Measurements from ENCODE around the gene MEMO1.
"Not testable (repeated sequence)": the region's sequence is repeated elsewhere in the genome, so short reads cannot be mapped to it uniquely, and the experiment has no call there.

MEMO1 gene

DNA sequence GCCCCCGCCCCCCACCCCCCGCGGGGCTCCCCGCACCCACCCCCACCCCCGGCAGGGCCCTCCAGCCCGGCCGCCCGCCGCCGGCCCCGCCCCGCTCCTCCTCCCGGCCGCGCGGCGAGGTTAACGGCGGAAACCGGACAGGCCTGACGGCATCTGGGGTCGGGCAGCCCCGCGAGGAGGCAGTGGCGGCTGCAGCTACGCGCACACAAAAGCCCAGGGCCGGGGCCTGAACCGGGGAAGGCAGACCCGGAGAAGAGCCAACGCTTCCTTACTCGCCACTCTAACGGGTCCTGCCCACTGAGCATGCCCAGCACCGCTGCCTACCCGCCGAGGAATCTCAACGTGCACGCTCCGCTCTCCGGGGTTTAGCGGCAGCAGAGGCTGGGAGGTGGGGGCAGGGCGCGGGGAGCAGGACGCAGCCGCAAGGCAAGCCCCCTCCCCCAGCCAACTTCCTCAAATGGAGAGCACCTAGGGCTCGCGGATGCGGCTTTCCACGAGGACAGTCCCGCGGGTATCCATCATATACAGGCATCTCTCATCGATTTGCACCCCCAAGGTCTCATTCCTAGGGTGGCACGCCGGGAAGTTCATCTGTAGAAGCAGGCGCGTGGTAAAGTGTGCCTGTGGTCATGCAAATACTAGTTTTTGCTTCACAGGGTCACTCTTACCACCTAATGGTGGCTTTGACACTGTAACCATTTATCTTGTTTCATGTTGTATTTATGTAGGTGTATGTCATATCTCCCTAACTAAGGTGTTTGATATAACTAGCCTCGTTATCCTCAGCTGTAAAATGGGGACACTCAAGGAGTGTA lies at the start of gene MEMO1:
TSS of gene MEMO1 (minus strand) at position 339 of the 815 bp plus-strand sequence. CDS start 761 bp downstream, outside the sequence.
- peak within 1 kb of the TSS; percentile 97 for H3K4me3 ChIP-seq (ENCODE audit: low read length)
- H3K27me3 ChIP-seq (ENCODE audit: insufficient read depth, low read length), result no peaks in the 10 kb centered on the region
- H3K27ac ChIP-seq (ENCODE audit: low read length), result peak within 1 kb of the TSS; percentile 99
- H3K9ac ChIP-seq (ENCODE audit: low read depth, low read length), result peak within 1 kb of the TSS; percentile 97
- no peaks in the 10 kb centered on the region for H3K36me3 ChIP-seq (ENCODE audit: insufficient read depth, low read depth, low read length)
- H3K9me3 ChIP-seq (ENCODE audit: insufficient read depth, low read depth, low read length), result no peaks in the 10 kb centered on the region
- peaks cover 19% of the 10 kb centered on the region for H3K4me1 ChIP-seq (ENCODE audit: insufficient read depth, low read length)

DNA sequence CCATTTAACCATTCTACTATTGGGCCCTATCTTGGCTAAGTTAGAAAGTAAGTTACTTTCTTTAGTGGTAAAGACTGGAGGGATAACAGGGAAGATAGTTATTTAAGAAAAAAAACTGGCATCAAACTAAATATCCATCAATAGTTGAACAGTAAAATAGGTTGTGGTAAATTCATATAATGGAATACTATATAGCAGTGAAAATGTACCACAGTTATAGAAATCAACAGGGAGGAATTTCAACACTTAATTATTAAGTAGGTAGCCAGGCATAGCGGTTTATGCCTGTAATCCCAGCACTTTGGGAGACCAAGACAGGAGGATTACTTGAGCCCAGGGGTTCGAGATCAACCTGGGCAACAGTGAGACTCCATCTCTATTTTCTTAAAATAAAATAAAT lies 49.5 kb upstream of the MEMO1 start:
- H3K9me3 ChIP-seq (ENCODE audit: insufficient read depth, low read depth, low read length), result no peaks in the 10 kb centered on the region
- no peak overlapping the region for H3K27ac ChIP-seq (ENCODE audit: low read length)
- peaks cover 6% of the 10 kb centered on the region for H3K4me1 ChIP-seq (ENCODE audit: insufficient read depth, low read length)
- H3K27me3 ChIP-seq (ENCODE audit: insufficient read depth, low read length), result no peaks in the 10 kb centered on the region
- H3K9ac ChIP-seq (ENCODE audit: low read depth, low read length), result no peak overlapping the region
- no peak overlapping the region for H3K4me3 ChIP-seq (ENCODE audit: low read length)
- no peaks in the 10 kb centered on the region for H3K36me3 ChIP-seq (ENCODE audit: insufficient read depth, low read depth, low read length)

DNA sequence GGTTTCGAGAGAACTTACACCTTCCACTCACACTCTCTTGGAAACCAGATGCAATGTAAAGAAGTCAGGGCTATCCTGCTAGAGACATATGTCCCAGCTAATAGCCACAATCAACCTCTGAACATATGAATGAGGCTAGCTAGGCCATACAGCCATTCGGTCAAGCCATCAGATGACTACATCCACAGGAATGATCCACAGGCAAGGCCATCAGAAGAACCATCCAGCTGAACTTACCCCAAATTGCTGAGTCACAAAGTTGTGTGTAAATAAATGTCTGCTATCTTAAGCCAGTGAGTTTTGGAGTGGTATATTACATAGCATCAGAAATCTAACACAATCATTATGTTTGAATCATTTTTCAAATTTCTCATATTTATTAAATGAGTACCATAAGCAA lies 47.3 kb upstream of the MEMO1 start:
- H3K36me3 ChIP-seq (ENCODE audit: insufficient read depth, low read depth, low read length), result no peaks in the 10 kb centered on the region
- H3K4me1 ChIP-seq (ENCODE audit: insufficient read depth, low read length), result peaks cover 6% of the 10 kb centered on the region
- H3K9me3 ChIP-seq (ENCODE audit: insufficient read depth, low read depth, low read length), result no peaks in the 10 kb centered on the region
- H3K27me3 ChIP-seq (ENCODE audit: insufficient read depth, low read length), result no peaks in the 10 kb centered on the region
- no peak overlapping the region for H3K27ac ChIP-seq (ENCODE audit: low read length)
- no peak overlapping the region for H3K9ac ChIP-seq (ENCODE audit: low read depth, low read length)
- no peak overlapping the region for H3K4me3 ChIP-seq (ENCODE audit: low read length)

DNA sequence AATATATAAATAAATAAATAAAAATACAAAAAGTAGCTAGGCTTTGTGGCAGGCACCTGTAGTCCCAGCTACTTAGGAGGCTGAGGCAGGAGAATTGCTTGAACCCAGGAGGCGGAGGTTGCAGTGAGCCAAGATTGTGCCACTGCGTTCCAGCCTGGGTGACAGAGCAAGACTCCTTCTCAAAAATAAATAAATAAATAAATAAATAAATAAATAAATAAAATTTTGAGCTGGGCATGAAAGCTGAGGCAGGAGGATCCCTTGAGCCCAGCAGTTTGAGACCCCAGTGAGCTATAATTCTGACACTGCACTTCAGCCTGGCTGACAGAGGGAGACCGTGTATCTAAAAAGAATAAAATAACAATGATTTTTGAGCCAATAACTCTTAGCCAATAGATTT lies 43.8 kb upstream of the MEMO1 start:
- not testable (repeated sequence) for H3K36me3 ChIP-seq (ENCODE audit: insufficient read depth, low read depth, low read length); H3K27ac ChIP-seq (ENCODE audit: low read length); H3K4me1 ChIP-seq (ENCODE audit: insufficient read depth, low read length); H3K9ac ChIP-seq (ENCODE audit: low read depth, low read length); H3K9me3 ChIP-seq (ENCODE audit: insufficient read depth, low read depth, low read length); H3K27me3 ChIP-seq (ENCODE audit: insufficient read depth, low read length); H3K4me3 ChIP-seq (ENCODE audit: low read length)

DNA sequence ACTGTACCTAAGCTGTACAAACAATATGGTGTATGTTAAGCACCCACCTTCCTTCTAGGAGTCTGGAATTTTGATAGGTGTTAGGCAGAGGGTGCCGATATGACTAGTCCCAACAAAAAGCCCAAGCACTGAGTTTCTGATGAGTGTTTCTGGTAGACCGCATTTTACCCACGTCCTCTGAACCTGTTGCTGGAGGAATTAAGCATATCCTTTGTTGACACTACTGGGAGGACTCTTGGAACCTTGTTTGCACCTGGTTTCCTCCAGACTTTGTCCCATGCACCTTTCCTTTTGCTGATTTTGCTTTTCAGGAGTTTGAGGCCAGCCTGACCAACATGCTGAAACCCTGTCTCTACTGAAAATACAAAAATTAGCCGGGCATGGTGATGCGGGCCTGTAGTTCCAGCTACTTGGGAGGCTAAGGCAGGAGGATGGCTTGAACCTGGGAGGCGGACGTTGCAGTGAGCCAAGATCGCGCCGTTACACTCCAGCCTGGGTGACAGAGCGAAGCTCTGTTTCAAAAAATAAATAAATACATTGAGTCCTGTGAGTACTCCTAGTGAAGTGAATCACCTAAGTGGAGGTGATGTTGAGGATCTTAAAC lies 41.1 kb upstream of the MEMO1 start:
- H3K9me3 ChIP-seq (ENCODE audit: insufficient read depth, low read depth, low read length), result no peaks in the 10 kb centered on the region
- H3K27ac ChIP-seq (ENCODE audit: low read length), result no peak overlapping the region
- no peaks in the 10 kb centered on the region for H3K4me1 ChIP-seq (ENCODE audit: insufficient read depth, low read length)
- H3K36me3 ChIP-seq (ENCODE audit: insufficient read depth, low read depth, low read length), result no peaks in the 10 kb centered on the region
- H3K4me3 ChIP-seq (ENCODE audit: low read length), result no peak overlapping the region
- no peaks in the 10 kb centered on the region for H3K27me3 ChIP-seq (ENCODE audit: insufficient read depth, low read length)
- no peak overlapping the region for H3K9ac ChIP-seq (ENCODE audit: low read depth, low read length)

DNA sequence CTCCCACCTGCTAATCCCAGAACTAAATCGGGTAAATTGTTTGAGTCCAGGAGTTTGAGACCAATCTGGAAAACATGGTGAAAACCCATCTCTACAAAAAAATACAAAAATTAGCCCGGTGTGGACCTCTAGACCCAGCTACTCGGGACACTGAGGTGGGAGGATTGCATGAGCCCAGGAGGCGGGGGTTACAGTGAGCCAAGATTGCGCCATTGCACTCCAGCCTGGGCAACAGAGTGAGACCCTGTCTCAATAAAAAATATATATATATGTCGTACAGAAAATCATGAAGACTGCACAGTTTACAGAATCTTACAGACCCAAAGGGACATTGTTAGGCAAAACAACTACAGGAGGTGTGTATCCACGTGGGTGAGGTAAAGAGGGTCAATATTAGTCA lies 32.8 kb upstream of the MEMO1 start:
- Histone ChIP-seq H3K27ac (ENCODE audit: low read length) (no peak overlapping the region), H3K36me3 (ENCODE audit: insufficient read depth, low read depth, low read length) (no peaks in the 10 kb centered on the region), H3K4me1 (ENCODE audit: insufficient read depth, low read length) (no peaks in the 10 kb centered on the region), H3K4me3 (ENCODE audit: low read length) (no peak overlapping the region), H3K27me3 (ENCODE audit: insufficient read depth, low read length) (no peaks in the 10 kb centered on the region), H3K9me3 (ENCODE audit: insufficient read depth, low read depth, low read length) (no peaks in the 10 kb centered on the region), H3K9ac (ENCODE audit: low read depth, low read length) (no peak overlapping the region)

DNA sequence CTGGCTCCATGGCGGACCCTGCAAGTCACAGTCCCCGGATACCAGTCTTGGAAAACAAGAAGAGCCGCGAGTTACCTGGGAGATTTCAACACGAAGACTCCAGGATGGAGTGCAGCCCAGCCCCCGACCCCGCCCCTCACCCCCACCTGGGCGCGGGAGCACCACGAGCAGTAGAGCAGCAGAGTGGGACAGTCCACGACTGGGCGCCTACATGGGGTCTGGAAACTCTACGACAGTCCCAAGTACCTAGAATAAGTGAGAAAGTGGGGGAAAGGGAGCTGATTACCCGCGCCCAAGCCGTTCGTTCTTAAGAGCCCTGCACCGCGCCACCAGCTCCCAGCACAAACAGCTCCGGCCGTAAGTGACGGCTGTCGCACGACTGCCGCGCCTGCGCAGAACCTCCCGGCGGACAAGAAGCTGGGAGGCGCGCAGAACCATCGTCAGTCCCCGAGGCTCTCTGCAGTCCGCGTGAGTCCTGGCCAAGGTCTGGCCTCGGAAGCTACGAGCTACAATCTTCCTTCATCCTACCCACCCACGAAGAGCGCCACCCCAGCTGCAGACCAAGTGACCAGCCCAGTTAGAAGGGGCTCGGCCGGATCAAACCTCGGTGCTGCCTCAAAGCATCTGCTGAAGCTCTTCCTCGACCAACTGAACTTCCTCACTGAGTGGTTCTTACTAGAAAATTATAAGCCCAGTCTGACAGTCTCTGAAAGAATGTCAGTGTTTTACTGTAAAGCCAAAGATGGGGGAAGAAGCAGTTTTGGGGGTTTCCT lies 28.8 kb upstream of the MEMO1 start, which contains the start of gene DPY30:
TSS of gene DPY30 (minus strand) at position 359 of the 773 bp plus-strand sequence. CDS start at position 10, 349 bp downstream.
- Histone ChIP-seq H3K9ac (ENCODE audit: low read depth, low read length) (peak within 1 kb of the TSS; percentile 98), H3K9me3 (ENCODE audit: insufficient read depth, low read depth, low read length) (no peaks in the 10 kb centered on the region), H3K4me3 (ENCODE audit: low read length) (peak within 1 kb of the TSS; percentile 90), H3K27ac (ENCODE audit: low read length) (peak within 1 kb of the TSS; percentile 44), H3K4me1 (ENCODE audit: insufficient read depth, low read length) (no peaks in the 10 kb centered on the region), H3K27me3 (ENCODE audit: insufficient read depth, low read length) (no peaks in the 10 kb centered on the region), H3K36me3 (ENCODE audit: insufficient read depth, low read depth, low read length) (peaks cover 17% of the 10 kb centered on the region; the same call in 1 of the 2 replicates)

DNA sequence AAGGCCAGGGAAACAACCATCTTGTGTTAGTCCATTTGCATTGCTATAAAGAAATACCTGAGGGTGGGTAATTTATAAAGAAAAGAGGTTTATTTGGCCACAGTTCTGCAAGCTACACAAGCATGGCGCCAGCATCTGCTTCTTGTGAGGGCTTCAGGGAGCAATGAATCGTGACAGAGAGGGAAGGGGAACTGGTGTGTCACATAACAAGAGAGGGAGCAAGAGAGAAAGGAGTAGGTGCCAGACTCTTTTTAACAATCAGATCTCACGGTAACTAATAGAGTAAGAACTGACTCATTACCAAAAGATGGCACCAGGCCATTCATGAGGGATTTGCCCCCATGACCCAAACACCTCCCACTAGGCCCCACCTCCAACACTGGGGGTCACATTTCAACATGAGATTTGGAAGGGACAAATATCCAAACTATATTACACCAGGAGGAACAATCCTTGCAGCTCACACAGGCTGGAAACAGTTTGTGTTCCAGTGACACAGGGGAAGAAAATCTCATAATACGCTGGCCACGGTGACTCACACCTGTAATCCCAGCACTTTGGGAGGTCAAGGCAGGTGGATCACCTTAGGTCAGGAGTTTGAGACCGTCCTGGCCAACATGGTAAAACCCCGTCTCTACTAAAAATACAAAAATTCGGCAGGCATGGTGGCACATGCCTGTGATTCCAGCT lies 23.5 kb upstream of the MEMO1 start:
- H3K4me1 ChIP-seq (ENCODE audit: insufficient read depth, low read length); H3K9me3 ChIP-seq (ENCODE audit: insufficient read depth, low read depth, low read length); H3K9ac ChIP-seq (ENCODE audit: low read depth, low read length); H3K27me3 ChIP-seq (ENCODE audit: insufficient read depth, low read length); H3K27ac ChIP-seq (ENCODE audit: low read length); H3K4me3 ChIP-seq (ENCODE audit: low read length): not testable (repeated sequence)
- H3K36me3 ChIP-seq (ENCODE audit: insufficient read depth, low read depth, low read length), result peaks cover 43% of the 10 kb centered on the region

DNA sequence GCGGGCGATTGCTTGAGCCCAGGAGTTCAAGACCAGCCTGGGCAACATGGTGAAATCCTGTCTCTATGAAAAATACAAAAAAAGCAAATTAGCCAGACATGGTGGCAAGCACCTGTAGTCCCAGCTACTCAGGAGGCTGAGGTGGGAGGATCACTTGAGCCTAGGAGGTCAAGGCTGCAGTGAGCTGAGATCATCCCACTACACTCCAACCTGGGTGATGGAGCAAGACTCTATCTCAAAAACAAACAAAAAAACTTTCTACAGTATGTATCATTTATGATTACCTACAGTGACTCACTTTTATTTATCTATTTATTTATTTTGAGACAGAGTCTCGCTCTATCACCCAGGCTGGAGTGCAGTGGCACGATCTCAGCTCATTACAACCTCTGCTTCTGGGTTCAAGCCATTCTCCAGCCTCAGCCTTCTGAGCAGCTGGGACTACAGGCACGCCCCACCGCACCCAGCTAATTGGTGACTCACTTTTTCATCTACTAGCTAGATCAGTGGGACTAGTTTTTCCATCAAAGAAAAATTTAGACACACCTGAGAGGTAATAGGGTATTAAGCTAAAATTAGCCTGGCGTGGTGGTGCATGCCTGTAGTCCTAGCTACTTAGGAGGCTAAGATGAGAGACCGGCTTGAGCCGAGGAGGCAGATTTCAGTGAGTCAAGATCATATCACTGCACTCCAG lies 8.1 kb upstream of the MEMO1 start:
- not testable (repeated sequence) for H3K4me3 ChIP-seq (ENCODE audit: low read length); H3K9me3 ChIP-seq (ENCODE audit: insufficient read depth, low read depth, low read length); H3K27me3 ChIP-seq (ENCODE audit: insufficient read depth, low read length); H3K27ac ChIP-seq (ENCODE audit: low read length); H3K4me1 ChIP-seq (ENCODE audit: insufficient read depth, low read length); H3K9ac ChIP-seq (ENCODE audit: low read depth, low read length)
- H3K36me3 ChIP-seq (ENCODE audit: insufficient read depth, low read depth, low read length), result peaks cover 32% of the 10 kb centered on the region

DNA sequence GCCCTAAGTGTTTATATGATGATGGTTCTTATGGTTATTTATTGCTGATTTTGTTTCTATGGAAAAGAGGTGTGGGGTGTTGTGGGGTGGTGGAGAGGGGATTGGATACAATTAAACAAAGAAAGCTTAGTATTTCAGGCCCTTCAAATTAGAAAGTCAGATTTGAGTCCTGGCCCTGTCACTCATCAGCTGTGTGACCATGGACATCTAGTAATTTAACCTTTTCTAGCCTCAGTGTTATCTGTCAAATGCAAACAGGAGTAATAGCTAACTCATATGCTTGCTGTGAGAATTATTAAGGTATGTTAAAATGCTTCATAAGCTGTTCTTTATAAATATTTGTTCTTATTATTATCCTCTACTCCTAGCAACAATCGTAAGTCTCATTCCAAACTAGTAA lies 2.1 kb upstream of the MEMO1 start:
- Histone ChIP-seq H3K9ac (ENCODE audit: low read depth, low read length) (no peak overlapping the region), H3K27me3 (ENCODE audit: insufficient read depth, low read length) (no peaks in the 10 kb centered on the region), H3K36me3 (ENCODE audit: insufficient read depth, low read depth, low read length) (peaks cover 5% of the 10 kb centered on the region), H3K9me3 (ENCODE audit: insufficient read depth, low read depth, low read length) (no peaks in the 10 kb centered on the region), H3K4me1 (ENCODE audit: insufficient read depth, low read length) (peaks cover 15% of the 10 kb centered on the region), H3K4me3 (ENCODE audit: low read length) (no peak overlapping the region), H3K27ac (ENCODE audit: low read length) (no peak overlapping the region)

DNA sequence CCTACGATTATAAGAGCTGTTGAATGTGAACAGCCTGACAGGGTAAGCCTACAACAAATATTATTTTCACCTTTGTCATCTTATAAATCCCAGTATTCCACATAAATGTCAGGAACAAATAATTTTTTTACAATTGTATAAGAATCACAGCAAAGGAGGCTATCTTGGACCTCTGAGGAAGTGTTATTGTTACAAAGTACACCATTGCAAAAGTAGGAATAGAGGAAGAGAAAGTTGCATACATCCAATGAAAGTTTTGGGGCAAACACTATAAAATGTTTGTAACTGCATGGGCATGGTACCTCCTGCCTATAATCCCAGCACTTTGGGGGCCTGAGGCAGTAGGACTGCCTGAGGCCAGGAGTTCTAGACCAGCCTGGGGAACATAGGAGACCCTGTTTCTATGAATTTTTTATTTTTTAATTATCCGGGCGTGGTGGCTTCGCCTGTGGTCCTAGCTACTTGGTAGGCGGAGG lies 715 bp upstream of the MEMO1 start:
- H3K4me1 ChIP-seq (ENCODE audit: insufficient read depth, low read length), result peaks cover 19% of the 10 kb centered on the region
- no peaks in the 10 kb centered on the region for H3K36me3 ChIP-seq (ENCODE audit: insufficient read depth, low read depth, low read length)
- peak overlapping the region; percentile 97 for H3K9ac ChIP-seq (ENCODE audit: low read depth, low read length)
- peak overlapping the region; percentile 99 for H3K27ac ChIP-seq (ENCODE audit: low read length)
- no peaks in the 10 kb centered on the region for H3K9me3 ChIP-seq (ENCODE audit: insufficient read depth, low read depth, low read length)
- H3K4me3 ChIP-seq (ENCODE audit: low read length), result peak overlapping the region; percentile 97
- no peaks in the 10 kb centered on the region for H3K27me3 ChIP-seq (ENCODE audit: insufficient read depth, low read length)

All from iPS-20b (cell line).